ENCODE measurements around the gene EPHX1. TPM values are rescaled to one million over a fixed set of nuclear protein-coding genes. Genes with fewer than 3 reads are reported as not detected.
A peak's percentile ranks its signal among the peaks of the same experiment; 100 is the strongest.

The EPHX1 gene
- total and polyA plus RNA-seq, 10 of the 15 experiments (the other 5 are each of a cell fraction or from before 2014, with no cell fraction given), result 0.33 to 2.9 (median 0.78) TPM; not detected in 2

DNA sequence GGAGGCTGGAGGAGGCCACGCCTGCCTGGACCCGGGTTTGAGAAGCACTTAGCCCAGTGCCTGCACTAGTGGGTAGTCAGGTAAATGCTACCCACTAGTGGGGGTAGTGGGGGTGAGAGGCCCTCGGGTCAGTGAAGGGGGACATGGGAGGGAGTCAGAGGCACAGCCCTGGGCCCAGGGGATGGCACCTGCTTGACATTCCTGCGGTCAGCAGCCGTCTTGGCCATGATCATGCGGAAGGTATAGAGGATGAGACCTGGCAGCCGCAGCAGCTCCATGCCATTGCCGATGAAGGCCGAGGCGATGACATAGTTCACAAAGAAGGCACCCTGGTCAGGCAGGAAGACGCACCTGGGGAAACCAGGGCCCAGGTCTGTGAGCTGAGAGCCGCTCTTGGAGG is 43.5 kb downstream of the EPHX1 start (continued):
- TF ChIP-seq IRF4 (IDR thresholded peaks at IDR 0.05; ENCODE audit: low read depth, low read length), result no peak
- no peak for TF ChIP-seq PML (IDR thresholded peaks at IDR 0.05; ENCODE audit: low read length)
- no peak for TF ChIP-seq STAT3 (IDR thresholded peaks at IDR 0.05; ENCODE audit: low read depth, low read length)
- TF ChIP-seq, protein P1, sequence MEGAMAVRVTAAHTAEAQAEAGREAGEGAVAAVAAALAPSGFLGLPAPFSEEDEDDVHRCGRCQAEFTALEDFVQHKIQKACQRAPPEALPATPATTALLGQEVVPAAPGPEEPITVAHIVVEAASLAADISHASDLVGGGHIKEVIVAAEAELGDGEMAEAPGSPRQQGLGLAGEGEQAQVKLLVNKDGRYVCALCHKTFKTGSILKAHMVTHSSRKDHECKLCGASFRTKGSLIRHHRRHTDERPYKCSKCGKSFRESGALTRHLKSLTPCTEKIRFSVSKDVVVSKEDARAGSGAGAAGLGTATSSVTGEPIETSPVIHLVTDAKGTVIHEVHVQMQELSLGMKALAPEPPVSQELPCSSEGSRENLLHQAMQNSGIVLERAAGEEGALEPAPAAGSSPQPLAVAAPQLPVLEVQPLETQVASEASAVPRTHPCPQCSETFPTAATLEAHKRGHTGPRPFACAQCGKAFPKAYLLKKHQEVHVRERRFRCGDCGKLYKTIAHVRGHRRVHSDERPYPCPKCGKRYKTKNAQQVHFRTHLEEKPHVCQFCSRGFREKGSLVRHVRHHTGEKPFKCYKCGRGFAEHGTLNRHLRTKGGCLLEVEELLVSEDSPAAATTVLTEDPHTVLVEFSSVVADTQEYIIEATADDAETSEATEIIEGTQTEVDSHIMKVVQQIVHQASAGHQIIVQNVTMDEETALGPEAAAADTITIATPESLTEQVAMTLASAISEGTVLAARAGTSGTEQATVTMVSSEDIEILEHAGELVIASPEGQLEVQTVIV (IDR thresholded peaks at IDR 0.05; ENCODE audit: borderline replicate concordance, partially characterized antibody), result no peak
- TF ChIP-seq MTA2 (IDR thresholded peaks at IDR 0.05; ENCODE audit: low read depth), result no peak

DNA sequence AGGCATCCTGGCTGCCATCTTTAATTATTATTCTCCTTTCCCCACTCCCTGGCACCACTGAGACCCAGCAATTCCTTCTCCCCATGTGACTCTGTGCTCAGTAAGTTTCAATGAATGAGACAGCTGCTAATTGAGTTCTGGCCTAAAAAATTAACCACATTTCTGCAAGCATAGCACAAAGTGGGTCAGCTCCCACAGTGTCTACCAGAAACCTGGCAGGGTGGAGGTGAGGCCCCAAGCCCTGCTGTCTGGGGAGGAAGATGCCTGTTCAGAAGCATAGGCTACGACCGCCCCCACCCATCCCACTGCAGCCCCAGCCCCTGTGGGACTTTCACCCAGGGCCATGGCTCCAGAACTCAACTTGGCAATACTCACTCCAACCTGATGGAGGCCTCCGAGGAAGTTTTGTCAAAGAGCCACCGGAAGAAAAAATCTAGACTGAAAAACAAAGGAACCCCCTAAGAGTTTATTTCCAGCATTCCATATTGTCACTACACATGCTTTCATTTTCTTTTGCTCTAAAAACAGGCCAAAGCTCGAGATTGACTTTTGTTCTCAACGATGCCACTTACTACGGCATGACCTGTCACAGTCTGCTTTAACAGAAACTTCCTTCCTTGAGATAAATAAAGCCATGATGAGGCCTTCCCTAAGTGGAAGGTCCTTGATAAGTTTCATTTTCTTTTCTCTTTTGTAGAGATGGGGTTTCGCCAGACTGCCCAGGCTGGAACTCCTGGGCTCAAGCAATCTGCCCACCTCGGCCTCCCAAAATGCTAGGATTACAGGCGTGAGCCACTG is 45.8 kb downstream of the EPHX1 start:
- no peaks in the 10 kb centered on the region for H3K9me3 ChIP-seq (replicated peaks; ENCODE audit: control insufficient read depth, insufficient read depth, low read length)
- H4K20me1 ChIP-seq (ENCODE audit: control insufficient read depth, insufficient read depth), result no peaks in the 10 kb centered on the region
- no peak for FAIRE-seq
- peaks cover 1 to 28% of the 10 kb centered on the region in 2 experiments for H3K36me3 ChIP-seq (ENCODE audit: control insufficient read depth in 2 of 2, insufficient read depth in 2 of 2, low read length in 1 of 2)
- peak overlapping the region; percentile 42 for H3K4me2 ChIP-seq (ENCODE audit: control insufficient read depth, insufficient read depth)
- no peaks in the 10 kb centered on the region for H3K79me2 ChIP-seq (ENCODE audit: control insufficient read depth, insufficient read depth, low read length)
- no peak overlapping the region; the same call in 1 of the 2 replicates for H2AFZ ChIP-seq (ENCODE audit: control insufficient read depth, low read depth, low read length)
- no peak for DNase-seq (ENCODE audit: low read depth, low spot score)
- no peaks in the 10 kb centered on the region for H3K27me3 ChIP-seq (replicated peaks in 1 of 2; ENCODE audit: control insufficient read depth in 2 of 2, insufficient read depth in 2 of 2, low read length in 1 of 2)
- no peak for ATAC-seq
- in situ Hi-C loops (cut with MboI) (no loop called here), intact Hi-C loops (cut with micrococcal nuclease; ENCODE audit: unreplicated experiment) (no loop called here)
- no TSS peak for BruUV-seq (replicated peaks)
- no peak overlapping the region for H3K4me3 ChIP-seq
- CTCF ChIA-PET, result interaction anchor here (0.6 to 2.1 kb wide), 4 partner anchors 22 to 393 kb away, joined by 3 to 8 read pairs (median 5); partner anchors contain the start of gene SRP9
- peaks cover 24% of the 10 kb centered on the region for H3K4me1 ChIP-seq (ENCODE audit: control insufficient read depth, insufficient read depth, low read length)
- POLR2A ChIA-PET, result no interaction called here
- no peak overlapping the region; the same call in 1 of the 2 replicates for H3K27ac ChIP-seq (ENCODE audit: control insufficient read depth, insufficient read depth)
- H3K9ac ChIP-seq (ENCODE audit: control insufficient read depth, insufficient read depth, low read length), result no peak overlapping the region
- SMC1A ChIA-PET (ENCODE audit: uncharacterized antibody, unreplicated experiment), result interaction anchor here (0.7 to 1.3 kb wide), 2 partner anchors 13 to 25 kb away, joined by 3 read pairs; no protein-coding TSS in a partner anchor
- RAD21 ChIA-PET (ENCODE audit: unreplicated experiment), result interaction anchor here (1.6 kb wide), 1 partner anchor 27 kb away, joined by 3 read pairs; no protein-coding TSS in a partner anchor
- no peak for TF ChIP-seq SUZ12 (IDR thresholded peaks at IDR 0.05; ENCODE audit: unreplicated experiment)
- TF ChIP-seq, protein P2, sequence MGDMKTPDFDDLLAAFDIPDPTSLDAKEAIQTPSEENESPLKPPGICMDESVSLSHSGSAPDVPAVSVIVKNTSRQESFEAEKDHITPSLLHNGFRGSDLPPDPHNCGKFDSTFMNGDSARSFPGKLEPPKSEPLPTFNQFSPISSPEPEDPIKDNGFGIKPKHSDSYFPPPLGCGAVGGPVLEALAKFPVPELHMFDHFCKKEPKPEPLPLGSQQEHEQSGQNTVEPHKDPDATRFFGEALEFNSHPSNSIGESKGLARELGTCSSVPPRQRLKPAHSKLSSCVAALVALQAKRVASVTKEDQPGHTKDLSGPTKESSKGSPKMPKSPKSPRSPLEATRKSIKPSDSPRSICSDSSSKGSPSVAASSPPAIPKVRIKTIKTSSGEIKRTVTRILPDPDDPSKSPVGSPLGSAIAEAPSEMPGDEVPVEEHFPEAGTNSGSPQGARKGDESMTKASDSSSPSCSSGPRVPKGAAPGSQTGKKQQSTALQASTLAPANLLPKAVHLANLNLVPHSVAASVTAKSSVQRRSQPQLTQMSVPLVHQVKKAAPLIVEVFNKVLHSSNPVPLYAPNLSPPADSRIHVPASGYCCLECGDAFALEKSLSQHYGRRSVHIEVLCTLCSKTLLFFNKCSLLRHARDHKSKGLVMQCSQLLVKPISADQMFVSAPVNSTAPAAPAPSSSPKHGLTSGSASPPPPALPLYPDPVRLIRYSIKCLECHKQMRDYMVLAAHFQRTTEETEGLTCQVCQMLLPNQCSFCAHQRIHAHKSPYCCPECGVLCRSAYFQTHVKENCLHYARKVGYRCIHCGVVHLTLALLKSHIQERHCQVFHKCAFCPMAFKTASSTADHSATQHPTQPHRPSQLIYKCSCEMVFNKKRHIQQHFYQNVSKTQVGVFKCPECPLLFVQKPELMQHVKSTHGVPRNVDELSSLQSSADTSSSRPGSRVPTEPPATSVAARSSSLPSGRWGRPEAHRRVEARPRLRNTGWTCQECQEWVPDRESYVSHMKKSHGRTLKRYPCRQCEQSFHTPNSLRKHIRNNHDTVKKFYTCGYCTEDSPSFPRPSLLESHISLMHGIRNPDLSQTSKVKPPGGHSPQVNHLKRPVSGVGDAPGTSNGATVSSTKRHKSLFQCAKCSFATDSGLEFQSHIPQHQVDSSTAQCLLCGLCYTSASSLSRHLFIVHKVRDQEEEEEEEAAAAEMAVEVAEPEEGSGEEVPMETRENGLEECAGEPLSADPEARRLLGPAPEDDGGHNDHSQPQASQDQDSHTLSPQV (IDR thresholded peaks at IDR 0.05), result no peak
- 99% methylated on average over 10 of the region's 10 CpGs for WGBS (ENCODE audit: insufficient coverage, insufficient replicate concordance, low lambda C conversion rate, missing lambda C conversion rate)
